Uterus (tissue), 2 donors: ENCODE data around the gene TUT4.

Experiments
- POLR2A ChIP-seq, 2 donors: fragments of 450-650 bp; IDR thresholded peaks; one replicate each; pipeline ENCODE4 v1.6.1; 2016; ENCODE audit warnings: antibody characterized with exemption in 2 of 2, mild to moderate bottlenecking in 1 of 2, moderate library complexity in 1 of 2
- TF ChIP-seq, protein P1 (sequence below), 4 experiments: fragments of 200-600 bp in 2 of 4; fragments of 450-650 bp in 2 of 4; sonication (generic) in 2 of 4; IDR thresholded peaks; one replicate each; pipeline ENCODE4 v1.5.1; 2016 to 2019; ENCODE audit warnings: antibody characterized with exemption in 4 of 4, mild to moderate bottlenecking in 2 of 4, moderate library complexity in 1 of 4

DNA sequence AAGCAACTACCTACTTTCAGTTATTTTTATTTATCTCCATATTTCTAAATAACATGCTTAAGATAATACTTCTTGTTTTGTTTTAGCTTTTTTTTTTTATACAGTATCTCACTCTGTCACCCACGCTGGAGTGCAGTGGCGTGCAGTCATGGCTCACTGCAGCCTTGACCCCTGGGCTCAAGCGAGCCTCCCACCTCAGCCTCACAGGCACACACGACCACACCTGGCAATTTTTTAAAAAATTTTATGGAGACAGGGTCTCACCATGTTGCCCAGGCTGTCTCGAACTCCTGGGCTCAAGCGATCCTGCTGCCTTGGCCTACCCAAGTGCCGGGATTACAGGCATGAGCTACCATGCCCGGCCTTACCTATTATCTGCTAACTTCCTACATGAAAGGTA, 20.6 kb downstream of the TUT4 start:
- TF ChIP-seq, protein P1, sequence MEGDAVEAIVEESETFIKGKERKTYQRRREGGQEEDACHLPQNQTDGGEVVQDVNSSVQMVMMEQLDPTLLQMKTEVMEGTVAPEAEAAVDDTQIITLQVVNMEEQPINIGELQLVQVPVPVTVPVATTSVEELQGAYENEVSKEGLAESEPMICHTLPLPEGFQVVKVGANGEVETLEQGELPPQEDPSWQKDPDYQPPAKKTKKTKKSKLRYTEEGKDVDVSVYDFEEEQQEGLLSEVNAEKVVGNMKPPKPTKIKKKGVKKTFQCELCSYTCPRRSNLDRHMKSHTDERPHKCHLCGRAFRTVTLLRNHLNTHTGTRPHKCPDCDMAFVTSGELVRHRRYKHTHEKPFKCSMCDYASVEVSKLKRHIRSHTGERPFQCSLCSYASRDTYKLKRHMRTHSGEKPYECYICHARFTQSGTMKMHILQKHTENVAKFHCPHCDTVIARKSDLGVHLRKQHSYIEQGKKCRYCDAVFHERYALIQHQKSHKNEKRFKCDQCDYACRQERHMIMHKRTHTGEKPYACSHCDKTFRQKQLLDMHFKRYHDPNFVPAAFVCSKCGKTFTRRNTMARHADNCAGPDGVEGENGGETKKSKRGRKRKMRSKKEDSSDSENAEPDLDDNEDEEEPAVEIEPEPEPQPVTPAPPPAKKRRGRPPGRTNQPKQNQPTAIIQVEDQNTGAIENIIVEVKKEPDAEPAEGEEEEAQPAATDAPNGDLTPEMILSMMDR (IDR thresholded peaks at IDR 0.05): no peak
- TF ChIP-seq POLR2A (IDR thresholded peaks at IDR 0.05): no peak
